Endodermal cell (in vitro differentiated cells): ENCODE results near the gene TTC22. TPM values are rescaled to one million over a fixed set of nuclear protein-coding genes. Genes with fewer than 3 reads are reported as not detected.
A peak's percentile ranks its signal among the peaks of the same experiment; 100 is the strongest.

ENCODE experiments used
- DNase-seq: peaks from one replicate; pipeline ENCODE4 v3.0.0-alpha.2; 2017
- H3K27ac ChIP-seq: 2 replicates; pipeline ENCODE4 v1.5.1; 2013; ENCODE audit warnings: mild to moderate bottlenecking, low read depth, low read length, moderate library complexity
- H3K27me3 ChIP-seq: 2 replicates; pipeline ENCODE4 v1.6.1; 2013; ENCODE audit warnings: mild to moderate bottlenecking, low read length, moderate library complexity; ENCODE audit not compliant: insufficient read depth, control insufficient read depth, poor library complexity, severe bottlenecking
- H3K36me3 ChIP-seq: 2 replicates; pipeline ENCODE4 v1.7.0; 2013; ENCODE audit warnings: mild to moderate bottlenecking, low read length, moderate library complexity; ENCODE audit not compliant: control insufficient read depth, insufficient read depth
- H3K4me1 ChIP-seq: one replicate; pipeline ENCODE4 v1.7.0; 2013; ENCODE audit warnings: low read length; ENCODE audit not compliant: control insufficient read depth, insufficient read depth
- H3K4me3 ChIP-seq: 2 replicates; pipeline ENCODE4 v1.5.1; 2013; ENCODE audit warnings: mild to moderate bottlenecking, low read length, moderate library complexity
- H3K9ac ChIP-seq: 2 replicates; pipeline ENCODE4 v1.6.1; 2013; ENCODE audit warnings: mild to moderate bottlenecking, low read length, moderate library complexity; ENCODE audit not compliant: poor library complexity, severe bottlenecking; ENCODE audit errors: extremely low read depth
- H3K9me3 ChIP-seq: 2 replicates; pipeline ENCODE4 v1.6.1; 2013; ENCODE audit warnings: mild to moderate bottlenecking, low read length, moderate library complexity; ENCODE audit not compliant: control insufficient read depth
- H3K27ac Mint-ChIP-seq: 2 replicates; pipeline ENCODE4 v1.8.0; 2020; ENCODE audit warnings: mixed read lengths
- H3K27me3 Mint-ChIP-seq: 2 replicates; pipeline ENCODE4 v1.8.0; 2021; ENCODE audit warnings: mild to moderate bottlenecking, mixed read lengths; ENCODE audit not compliant: insufficient read depth
- H3K36me3 Mint-ChIP-seq: 2 replicates; pipeline ENCODE4 v1.8.0; 2020; ENCODE audit warnings: low read depth, mixed read lengths
- H3K4me1 Mint-ChIP-seq: 2 replicates; pipeline ENCODE4 v1.8.0; 2020; ENCODE audit warnings: mixed read lengths
- H3K4me3 Mint-ChIP-seq: 2 replicates; pipeline ENCODE4 v1.8.0; 2020; ENCODE audit warnings: mild to moderate bottlenecking, moderate library complexity, mixed read lengths
- H3K9me3 Mint-ChIP-seq: 2 replicates; pipeline ENCODE4 v1.8.0; 2020; ENCODE audit warnings: mild to moderate bottlenecking, mixed read lengths
- CTCF ChIP-seq: fragments of 200-600 bp; sonication (generic); conservative IDR thresholded peaks from 2 replicates; pipeline ENCODE4 v1.5.0; 2021; ENCODE audit warnings: antibody characterized with exemption, mild to moderate bottlenecking
- WGBS, 2 experiments: methylation state at CpG; one replicate each; pipeline versions ENCODE4 v1.1.5 to v1.1.7; 2013; ENCODE audit warnings: missing lambda C conversion rate in 2 of 2, mixed read lengths in 1 of 2; ENCODE audit not compliant: insufficient coverage in 1 of 2, insufficient read length in 1 of 2; 5-methylcytosine and 5-hydroxymethylcytosine counted together
- total RNA-seq, 2 donors: library from RNA; stranded (reverse); fragmentation: NEBNext Ultra II Directional in 1 of 2; extraction: Animal tissue kit (Norgen Biotek cat#: 25700) in 1 of 2; gene quantifications; 2 replicates in 1 of 2; 3 replicates in 1 of 2; pipeline ENCODE4 v1.2.1, GENCODE V29; 2021

The TTC22 gene
- total RNA-seq, 2 donors from 2014 or later = 0.44 to 0.53 TPM

DNA sequence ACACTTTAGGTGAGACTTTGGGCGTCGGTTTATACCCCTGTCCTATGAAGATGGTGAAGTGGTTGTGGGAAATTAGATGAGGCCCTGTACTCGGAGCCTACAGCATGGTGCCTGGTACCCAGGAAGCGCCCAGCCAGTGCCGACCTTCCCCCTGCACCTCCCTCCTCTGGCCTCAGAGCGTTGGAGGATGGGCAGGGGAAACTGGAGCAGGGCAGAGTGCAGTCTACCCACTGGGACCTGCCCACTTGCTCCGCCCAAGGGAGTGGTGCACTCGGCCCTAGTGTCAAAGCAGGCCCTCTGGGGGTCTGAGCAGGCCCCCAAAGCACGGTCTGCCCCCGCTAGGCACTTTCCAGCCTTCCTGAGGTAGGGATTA, 13.0 kb upstream of the TTC22 start:
- H3K36me3 ChIP-seq = no peaks in the 10 kb centered on the region
- Mint-ChIP-seq H3K36me3 (no peaks in the 10 kb centered on the region), H3K4me1 (peaks cover 14% of the 10 kb centered on the region), H3K4me3 (no peak overlapping the region), H3K27ac (no peak overlapping the region), H3K27me3 (peaks cover 3% of the 10 kb centered on the region), H3K9me3 (no peaks in the 10 kb centered on the region)
- TF ChIP-seq CTCF = no peak
- no peaks in the 10 kb centered on the region for H3K4me1 ChIP-seq
- WGBS, 2 experiments = 81 to 85% methylated on average over 4 to 10 of the region's 10 CpGs
- no peaks in the 10 kb centered on the region for H3K9me3 ChIP-seq
- no peak overlapping the region for H3K27ac ChIP-seq
- no peaks in the 10 kb centered on the region for H3K27me3 ChIP-seq
- no peak for DNase-seq
- H3K4me3 ChIP-seq = no peak overlapping the region
- no peak overlapping the region for H3K9ac ChIP-seq

- Mint-ChIP-seq H3K9me3 (no peaks in the 10 kb centered on the region), H3K36me3 (no peaks in the 10 kb centered on the region), H3K27me3 (peaks cover 4% of the 10 kb centered on the region), H3K4me1 (peaks cover 10% of the 10 kb centered on the region), H3K27ac (no peak overlapping the region), H3K4me3 (no peak overlapping the region)
- H3K4me1 ChIP-seq = no peaks in the 10 kb centered on the region
- no peak overlapping the region for H3K4me3 ChIP-seq
- no peak overlapping the region for H3K27ac ChIP-seq
- DNase-seq = peak; percentile 76
- H3K27me3 ChIP-seq = no peaks in the 10 kb centered on the region
- TF ChIP-seq CTCF = no peak
- H3K9me3 ChIP-seq = no peaks in the 10 kb centered on the region
- 40 to 50% methylated on average over 5 to 13 of the region's 13 CpGs for WGBS, 2 experiments
- no peaks in the 10 kb centered on the region for H3K36me3 ChIP-seq
- H3K9ac ChIP-seq = no peak overlapping the region
Measured at GRCh38 chr1:54813485-54814125, 12.5 kb upstream of the TTC22 start.

DNA sequence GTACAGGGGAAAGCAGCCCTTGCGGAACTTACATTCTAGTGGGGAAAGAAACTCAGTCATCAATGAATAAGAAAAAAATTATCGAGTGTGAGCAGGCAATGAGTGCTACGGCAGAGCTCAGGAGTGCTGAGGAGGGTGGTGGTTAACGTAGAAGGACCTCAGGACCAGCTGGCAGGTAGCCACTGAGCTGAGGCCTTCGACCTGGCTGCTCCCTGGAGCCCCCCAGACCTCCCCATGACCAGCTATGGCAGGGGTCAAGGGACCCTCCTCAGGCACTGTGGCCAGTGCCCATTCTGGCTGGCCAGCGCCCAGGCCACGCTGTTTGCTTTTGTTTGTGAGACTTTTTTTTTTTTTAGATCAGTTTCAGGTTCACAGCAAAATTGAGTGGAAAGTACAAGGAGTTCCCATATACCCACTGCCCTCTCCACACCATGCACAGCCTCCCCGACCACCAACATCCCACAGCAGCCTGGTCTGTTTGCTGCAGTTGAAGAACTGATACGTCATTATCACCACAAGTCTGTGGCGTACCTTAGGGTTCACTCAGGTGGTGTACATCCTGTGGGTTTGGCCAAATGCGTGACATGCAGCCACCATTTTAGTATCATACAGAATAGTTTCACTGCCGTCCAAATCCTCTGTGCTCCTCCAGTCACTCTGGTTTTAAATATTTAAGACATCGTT, 11.8 kb upstream of the TTC22 start:
- H3K27ac Mint-ChIP-seq = no peak overlapping the region
- no peak overlapping the region for H3K4me3 ChIP-seq
- H3K27me3 ChIP-seq = no peaks in the 10 kb centered on the region
- H3K9me3 ChIP-seq = no peaks in the 10 kb centered on the region
- peaks cover 10% of the 10 kb centered on the region for H3K4me1 Mint-ChIP-seq
- no peak overlapping the region for H3K27ac ChIP-seq
- peak; percentile 43 for DNase-seq
- TF ChIP-seq CTCF = no peak
- no peaks in the 10 kb centered on the region for H3K36me3 Mint-ChIP-seq
- 85 to 91% methylated on average over 8 to 13 of the region's 13 CpGs for WGBS, 2 experiments
- no peak overlapping the region for H3K9ac ChIP-seq
- no peak overlapping the region for H3K4me3 Mint-ChIP-seq
- H3K36me3 ChIP-seq = no peaks in the 10 kb centered on the region
- H3K27me3 Mint-ChIP-seq = peaks cover 4% of the 10 kb centered on the region
- H3K9me3 Mint-ChIP-seq = no peaks in the 10 kb centered on the region
- H3K4me1 ChIP-seq = no peaks in the 10 kb centered on the region
